ENCODE measurements around the gene VSIG4.

Gene VSIG4, protein sequence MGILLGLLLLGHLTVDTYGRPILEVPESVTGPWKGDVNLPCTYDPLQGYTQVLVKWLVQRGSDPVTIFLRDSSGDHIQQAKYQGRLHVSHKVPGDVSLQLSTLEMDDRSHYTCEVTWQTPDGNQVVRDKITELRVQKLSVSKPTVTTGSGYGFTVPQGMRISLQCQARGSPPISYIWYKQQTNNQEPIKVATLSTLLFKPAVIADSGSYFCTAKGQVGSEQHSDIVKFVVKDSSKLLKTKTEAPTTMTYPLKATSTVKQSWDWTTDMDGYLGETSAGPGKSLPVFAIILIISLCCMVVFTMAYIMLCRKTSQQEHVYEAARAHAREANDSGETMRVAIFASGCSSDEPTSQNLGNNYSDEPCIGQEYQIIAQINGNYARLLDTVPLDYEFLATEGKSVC

DNA sequence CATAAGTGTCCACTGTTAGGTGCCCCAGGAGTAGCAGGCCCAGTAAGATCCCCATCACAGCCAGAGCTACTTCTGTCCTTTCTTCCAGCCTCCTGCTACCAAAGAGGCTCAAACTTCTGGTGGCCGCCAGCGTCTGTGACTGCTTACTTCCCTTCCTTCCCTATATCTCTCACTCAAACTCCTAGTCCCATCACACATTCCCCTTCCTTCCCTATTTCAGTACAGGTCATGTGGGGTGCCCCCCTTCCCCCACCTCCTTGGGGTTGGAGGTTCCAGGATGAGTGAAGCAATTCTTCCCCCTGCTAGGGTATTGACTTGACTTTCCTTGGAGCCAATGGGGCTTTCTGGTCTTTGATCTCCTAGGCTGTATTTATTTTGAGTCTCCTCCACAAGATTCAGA lies at the start of gene VSIG4:
Gene VSIG4, minus strand, starts transcription at position 137 of the 400 bp plus-strand sequence. Its CDS starts 82 bp downstream, at position 55.
- Histone ChIP-seq H3K9me3 (ENCODE audit: control insufficient read depth, insufficient read depth, low read depth, low read length) (no peaks in the 10 kb centered on the region; the same call in 1 of the 2 replicates), H3K4me3 (ENCODE audit: low read depth, low read length) (no peak within 1 kb of the TSS), H3K27ac (ENCODE audit: extremely low read depth, low read depth, low read length) (no peak within 1 kb of the TSS), H3K4me1 (ENCODE audit: control insufficient read depth, insufficient read depth, low read length) (no peaks in the 10 kb centered on the region), H3K36me3 (ENCODE audit: control insufficient read depth in 2 of 2, insufficient read depth in 1 of 2, low read length in 2 of 2) (no peaks in the 10 kb centered on the region)
- ChIA-PET POLR2A (no interaction called here), CTCF (no interaction called here)
- TF ChIP-seq ZNF391 (tag by site-specific recombination; IDR thresholded peaks at IDR 0.05; ENCODE audit: borderline replicate concordance, low read depth) = no peak
- TF ChIP-seq, protein P1, sequence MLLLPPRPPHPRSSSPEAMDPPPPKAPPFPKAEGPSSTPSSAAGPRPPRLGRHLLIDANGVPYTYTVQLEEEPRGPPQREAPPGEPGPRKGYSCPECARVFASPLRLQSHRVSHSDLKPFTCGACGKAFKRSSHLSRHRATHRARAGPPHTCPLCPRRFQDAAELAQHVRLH (tag by site-specific recombination; IDR thresholded peaks at IDR 0.05) = no peak
- TF ChIP-seq BCL11B (tag by site-specific recombination; IDR thresholded peaks at IDR 0.05; ENCODE audit: low read depth) = no peak
- no peak for TF ChIP-seq ZFP41 (tag by site-specific recombination; IDR thresholded peaks at IDR 0.05; ENCODE audit: borderline replicate concordance)
- no peak for TF ChIP-seq ZNF248 (tag by site-specific recombination; IDR thresholded peaks at IDR 0.05)

DNA sequence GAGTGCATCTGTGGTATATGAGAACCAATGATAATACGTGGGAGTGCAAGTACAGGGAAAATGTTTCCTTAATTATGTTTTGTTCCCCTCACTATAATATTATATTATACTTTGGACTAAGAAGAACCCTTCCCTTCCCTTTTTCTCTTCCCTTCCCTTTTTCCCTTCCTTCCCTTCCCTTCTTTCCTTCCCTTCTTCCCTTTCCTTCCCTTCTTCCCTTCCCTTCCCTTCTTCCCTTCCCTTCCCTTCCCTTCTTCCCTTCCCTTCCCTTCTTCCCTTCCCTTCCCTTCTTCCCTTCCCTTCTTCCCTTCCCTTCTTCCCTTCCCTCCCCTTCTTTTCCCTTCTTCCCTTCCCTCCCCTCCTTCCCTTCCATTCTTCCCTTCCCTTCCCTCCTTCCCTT lies 36.9 kb upstream of the VSIG4 start:
- Histone ChIP-seq H3K36me3 (ENCODE audit: control insufficient read depth in 2 of 2, insufficient read depth in 1 of 2, low read length in 2 of 2) (no peaks in the 10 kb centered on the region), H3K27ac (ENCODE audit: extremely low read depth, low read depth, low read length) (no peak overlapping the region), H3K4me1 (ENCODE audit: control insufficient read depth, insufficient read depth, low read length) (no peaks in the 10 kb centered on the region), H3K4me3 (ENCODE audit: low read depth, low read length) (no peak overlapping the region), H3K9me3 (ENCODE audit: control insufficient read depth, insufficient read depth, low read depth, low read length) (no peaks in the 10 kb centered on the region; the same call in 1 of the 2 replicates)
- ChIA-PET POLR2A (no interaction called here), CTCF (no interaction called here)
- TF ChIP-seq, protein P2, sequence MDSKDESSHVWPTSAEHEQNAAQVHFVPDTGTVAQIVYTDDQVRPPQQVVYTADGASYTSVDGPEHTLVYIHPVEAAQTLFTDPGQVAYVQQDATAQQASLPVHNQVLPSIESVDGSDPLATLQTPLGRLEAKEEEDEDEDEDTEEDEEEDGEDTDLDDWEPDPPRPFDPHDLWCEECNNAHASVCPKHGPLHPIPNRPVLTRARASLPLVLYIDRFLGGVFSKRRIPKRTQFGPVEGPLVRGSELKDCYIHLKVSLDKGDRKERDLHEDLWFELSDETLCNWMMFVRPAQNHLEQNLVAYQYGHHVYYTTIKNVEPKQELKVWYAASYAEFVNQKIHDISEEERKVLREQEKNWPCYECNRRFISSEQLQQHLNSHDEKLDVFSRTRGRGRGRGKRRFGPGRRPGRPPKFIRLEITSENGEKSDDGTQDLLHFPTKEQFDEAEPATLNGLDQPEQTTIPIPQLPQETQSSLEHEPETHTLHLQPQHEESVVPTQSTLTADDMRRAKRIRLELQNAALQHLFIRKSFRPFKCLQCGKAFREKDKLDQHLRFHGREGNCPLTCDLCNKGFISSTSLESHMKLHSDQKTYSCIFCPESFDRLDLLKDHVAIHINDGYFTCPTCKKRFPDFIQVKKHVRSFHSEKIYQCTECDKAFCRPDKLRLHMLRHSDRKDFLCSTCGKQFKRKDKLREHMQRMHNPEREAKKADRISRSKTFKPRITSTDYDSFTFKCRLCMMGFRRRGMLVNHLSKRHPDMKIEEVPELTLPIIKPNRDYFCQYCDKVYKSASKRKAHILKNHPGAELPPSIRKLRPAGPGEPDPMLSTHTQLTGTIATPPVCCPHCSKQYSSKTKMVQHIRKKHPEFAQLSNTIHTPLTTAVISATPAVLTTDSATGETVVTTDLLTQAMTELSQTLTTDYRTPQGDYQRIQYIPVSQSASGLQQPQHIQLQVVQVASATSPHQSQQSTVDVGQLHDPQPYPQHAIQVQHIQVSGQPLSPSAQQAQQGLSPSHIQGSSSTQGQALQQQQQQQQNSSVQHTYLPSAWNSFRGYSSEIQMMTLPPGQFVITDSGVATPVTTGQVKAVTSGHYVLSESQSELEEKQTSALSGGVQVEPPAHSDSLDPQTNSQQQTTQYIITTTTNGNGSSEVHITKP (tag by site-specific recombination; IDR thresholded peaks at IDR 0.05) = no peak
- no peak for TF ChIP-seq ZBTB1 (tag by site-specific recombination; IDR thresholded peaks at IDR 0.05)
- TF ChIP-seq SP2 (tag by site-specific recombination; IDR thresholded peaks at IDR 0.05) = no peak
- TF ChIP-seq, protein P3, sequence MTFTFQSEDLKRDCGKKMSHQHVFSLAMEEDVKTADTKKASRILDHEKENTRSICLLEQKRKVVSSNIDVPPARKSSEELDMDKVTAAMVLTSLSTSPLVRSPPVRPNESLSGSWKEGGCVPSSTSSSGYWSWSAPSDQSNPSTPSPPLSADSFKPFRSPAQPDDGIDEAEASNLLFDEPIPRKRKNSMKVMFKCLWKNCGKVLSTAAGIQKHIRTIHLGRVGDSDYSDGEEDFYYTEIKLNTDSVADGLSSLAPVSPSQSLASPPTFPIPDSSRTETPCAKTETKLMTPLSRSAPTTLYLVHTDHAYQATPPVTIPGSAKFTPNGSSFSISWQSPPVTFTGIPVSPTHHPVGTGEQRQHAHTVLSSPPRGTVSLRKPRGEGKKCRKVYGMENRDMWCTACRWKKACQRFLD (tag by site-specific recombination; IDR thresholded peaks at IDR 0.05) = no peak
- no peak for TF ChIP-seq ZNF677 (tag by site-specific recombination; IDR thresholded peaks at IDR 0.05)
- no peak for TF ChIP-seq ZNF114 (tag by site-specific recombination; IDR thresholded peaks at IDR 0.05)
- no peak for TF ChIP-seq ZFP3 (tag by site-specific recombination; IDR thresholded peaks at IDR 0.05; ENCODE audit: low read depth)
- TF ChIP-seq ZNF776 (tag by site-specific recombination; IDR thresholded peaks at IDR 0.05; ENCODE audit: borderline replicate concordance) = no peak
- TF ChIP-seq, protein P4, sequence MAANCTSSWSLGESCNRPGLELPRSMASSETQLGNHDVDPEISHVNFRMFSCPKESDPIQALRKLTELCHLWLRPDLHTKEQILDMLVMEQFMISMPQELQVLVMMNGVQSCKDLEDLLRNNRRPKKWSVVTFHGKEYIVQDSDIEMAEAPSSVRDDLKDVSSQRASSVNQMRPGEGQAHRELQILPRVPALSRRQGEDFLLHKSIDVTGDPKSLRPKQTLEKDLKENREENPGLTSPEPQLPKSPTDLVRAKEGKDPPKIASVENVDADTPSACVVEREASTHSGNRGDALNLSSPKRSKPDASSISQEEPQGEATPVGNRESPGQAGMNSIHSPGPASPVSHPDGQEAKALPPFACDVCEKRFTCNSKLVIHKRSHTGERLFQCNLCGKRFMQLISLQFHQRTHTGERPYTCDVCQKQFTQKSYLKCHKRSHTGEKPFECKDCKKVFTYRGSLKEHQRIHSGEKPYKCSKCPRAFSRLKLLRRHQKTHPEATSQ (tag by site-specific recombination; IDR thresholded peaks at IDR 0.05) = no peak
- TF ChIP-seq, protein P5, sequence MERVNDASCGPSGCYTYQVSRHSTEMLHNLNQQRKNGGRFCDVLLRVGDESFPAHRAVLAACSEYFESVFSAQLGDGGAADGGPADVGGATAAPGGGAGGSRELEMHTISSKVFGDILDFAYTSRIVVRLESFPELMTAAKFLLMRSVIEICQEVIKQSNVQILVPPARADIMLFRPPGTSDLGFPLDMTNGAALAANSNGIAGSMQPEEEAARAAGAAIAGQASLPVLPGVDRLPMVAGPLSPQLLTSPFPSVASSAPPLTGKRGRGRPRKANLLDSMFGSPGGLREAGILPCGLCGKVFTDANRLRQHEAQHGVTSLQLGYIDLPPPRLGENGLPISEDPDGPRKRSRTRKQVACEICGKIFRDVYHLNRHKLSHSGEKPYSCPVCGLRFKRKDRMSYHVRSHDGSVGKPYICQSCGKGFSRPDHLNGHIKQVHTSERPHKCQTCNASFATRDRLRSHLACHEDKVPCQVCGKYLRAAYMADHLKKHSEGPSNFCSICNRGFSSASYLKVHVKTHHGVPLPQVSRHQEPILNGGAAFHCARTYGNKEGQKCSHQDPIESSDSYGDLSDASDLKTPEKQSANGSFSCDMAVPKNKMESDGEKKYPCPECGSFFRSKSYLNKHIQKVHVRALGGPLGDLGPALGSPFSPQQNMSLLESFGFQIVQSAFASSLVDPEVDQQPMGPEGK (tag by site-specific recombination; IDR thresholded peaks at IDR 0.05) = no peak
